ENCODE measurements around the gene SLC7A4.

Gene SLC7A4

DNA sequence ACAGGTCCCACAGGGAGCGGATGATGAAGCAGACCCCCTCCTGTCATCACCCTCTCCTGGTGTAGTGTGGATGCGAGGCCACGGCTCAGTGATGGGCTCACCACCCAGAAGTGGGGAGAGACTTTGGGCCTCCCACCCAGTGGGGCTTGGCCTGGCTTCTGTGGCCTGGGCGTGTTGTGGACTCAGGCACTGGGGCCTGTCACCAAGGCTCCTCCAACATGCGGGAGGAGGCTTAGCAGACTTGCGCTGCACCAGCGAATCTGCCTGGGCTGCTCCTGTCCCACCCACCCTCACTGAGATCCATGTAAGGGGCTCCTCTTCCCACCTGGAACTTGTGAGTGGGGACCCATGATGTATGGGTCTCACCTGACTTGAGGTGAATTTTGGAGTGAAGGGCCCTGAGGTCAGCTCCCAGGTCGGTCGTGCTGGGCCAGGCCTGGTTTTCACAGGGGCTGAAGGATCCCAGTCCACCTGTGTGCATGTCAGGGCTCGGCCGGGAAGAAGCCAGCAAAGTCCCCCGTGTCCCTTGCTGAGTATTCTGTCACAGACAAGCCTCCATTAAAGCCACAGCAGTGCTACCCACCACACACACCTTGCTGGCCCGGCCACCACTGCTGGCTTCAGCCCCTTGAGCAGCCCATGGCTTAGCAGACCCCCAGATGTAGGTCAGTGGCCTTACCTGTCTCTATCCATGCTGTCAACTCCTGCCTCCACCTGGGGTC is 34.7 kb downstream of the SLC7A4 start:
- DNase-seq, result no peak

GRCh38 chr22:20996598-20997535 is 35.5 kb downstream of the SLC7A4 start:
- no peak for DNase-seq

DNA sequence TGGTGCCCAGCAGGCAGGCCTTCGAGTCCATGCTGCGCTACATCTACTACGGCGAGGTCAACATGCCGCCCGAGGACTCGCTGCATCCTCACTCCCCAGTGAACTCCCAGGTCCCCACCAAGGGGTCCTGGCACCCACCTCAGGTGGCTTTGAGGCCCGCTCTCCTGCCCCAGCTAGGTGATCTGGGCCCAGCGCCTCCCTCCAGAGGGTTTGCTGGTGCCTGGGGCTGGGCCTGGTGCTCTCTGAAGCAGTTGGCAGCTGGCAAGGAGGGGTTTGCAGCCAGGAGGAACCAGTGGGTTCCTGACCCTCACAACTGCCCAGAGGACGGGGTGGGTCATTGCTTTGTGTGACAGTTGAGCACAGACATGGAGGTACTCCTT is 36.3 kb downstream of the SLC7A4 start:
- DNase-seq, result no peak

- no peak for DNase-seq
Measured at GRCh38 chr22:20995329-20996030, 36.9 kb downstream of the SLC7A4 start.

GRCh38 chr22:20994902-20995241 is 37.5 kb downstream of the SLC7A4 start:
- DNase-seq, result no peak

DNA sequence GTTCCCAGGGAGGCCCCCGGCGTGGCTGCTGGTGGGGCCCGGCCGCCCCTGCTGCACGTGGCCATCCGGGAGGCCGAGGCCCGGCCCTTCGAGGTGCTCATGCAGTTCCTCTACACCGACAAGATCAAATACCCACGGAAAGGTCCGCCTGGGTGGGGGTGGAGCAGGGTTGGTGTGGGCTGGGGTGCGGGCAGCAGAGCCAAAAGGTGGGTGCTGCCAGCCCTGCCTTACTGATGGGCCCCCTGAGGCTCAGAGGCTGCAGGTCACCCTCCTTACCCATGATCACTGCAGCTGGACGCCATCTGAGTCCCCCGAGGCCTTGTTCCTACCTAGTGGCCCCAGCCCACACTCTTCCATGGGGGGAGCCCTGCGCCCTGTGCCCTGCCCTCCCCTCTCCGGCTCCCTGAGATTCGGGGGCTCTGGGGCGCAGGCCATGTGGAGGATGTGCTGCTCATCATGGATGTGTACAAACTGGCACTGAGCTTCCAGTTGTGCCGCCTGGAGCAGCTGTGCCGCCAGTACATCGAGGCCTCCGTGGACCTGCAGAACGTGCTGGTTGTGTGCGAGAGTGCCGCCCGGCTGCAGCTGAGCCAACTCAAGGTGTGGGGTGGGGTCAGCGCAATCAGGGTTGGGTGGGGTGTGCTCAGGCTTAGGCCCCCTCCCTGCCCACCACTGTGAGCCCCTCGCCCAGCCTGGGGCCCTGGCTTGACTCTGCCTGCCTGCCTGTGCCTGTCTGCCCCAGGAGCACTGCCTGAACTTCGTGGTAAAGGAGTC is 38.0 kb downstream of the SLC7A4 start:
- DNase-seq, result no peak

DNA sequence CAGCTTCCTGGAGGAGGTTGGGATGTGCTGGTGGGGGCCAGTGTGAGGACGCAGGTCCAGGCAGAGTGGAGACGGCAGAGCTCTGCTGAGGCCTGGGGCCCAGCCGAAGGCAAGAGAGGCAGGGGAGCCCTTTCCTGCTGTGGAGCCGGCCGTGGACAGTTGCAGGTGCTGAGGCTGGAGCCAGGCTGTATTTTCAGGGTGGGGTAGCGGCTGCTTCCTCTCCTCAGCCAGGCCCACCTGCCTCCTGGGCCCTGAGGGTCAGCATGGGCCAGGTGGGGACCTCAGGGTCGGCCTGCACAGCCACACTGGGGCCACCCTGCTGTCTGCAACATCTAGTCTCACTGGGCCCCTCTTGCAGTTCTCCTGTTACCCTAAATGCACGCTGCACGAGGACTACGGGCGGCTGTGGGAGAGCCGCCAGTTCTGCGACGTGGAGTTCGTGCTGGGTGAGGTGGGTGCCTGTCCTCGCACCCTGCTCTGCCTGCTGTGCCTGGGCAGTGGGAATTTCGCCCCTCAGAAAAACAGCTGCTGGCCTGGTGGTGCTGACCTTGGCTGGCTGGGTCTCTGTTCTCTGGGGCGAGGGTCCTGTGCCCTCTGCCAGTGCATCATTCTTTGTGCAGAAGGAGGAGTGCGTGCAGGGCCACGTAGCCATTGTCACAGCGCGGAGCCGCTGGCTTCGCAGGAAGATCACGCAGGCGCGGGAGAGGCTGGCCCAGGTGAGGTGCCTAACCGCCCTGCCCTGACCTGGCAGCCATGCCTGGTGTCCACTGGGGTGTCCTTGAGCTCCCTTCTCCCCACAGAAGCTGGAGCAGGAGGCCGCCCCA is 38.8 kb downstream of the SLC7A4 start:
- no peak for DNase-seq

- no peak for DNase-seq
Measured at GRCh38 chr22:20992456-20993303, 39.7 kb downstream of the SLC7A4 start.

- no peak for DNase-seq
Measured at GRCh38 chr22:20992056-20992442, 40.3 kb downstream of the SLC7A4 start.

- no peak for DNase-seq
Measured at GRCh38 chr22:20991252-20992055, 40.9 kb downstream of the SLC7A4 start.

GRCh38 chr22:20990184-20991180 is 41.9 kb downstream of the SLC7A4 start:
- DNase-seq, result no peak

GRCh38 chr22:20989323-20990138 is 42.8 kb downstream of the SLC7A4 start:
- no peak for DNase-seq

GRCh38 chr22:20988573-20989322 is 43.6 kb downstream of the SLC7A4 start:
- DNase-seq, result no peak

GRCh38 chr22:20987375-20987774 is 45.0 kb downstream of the SLC7A4 start:
- no peak for DNase-seq

DNA sequence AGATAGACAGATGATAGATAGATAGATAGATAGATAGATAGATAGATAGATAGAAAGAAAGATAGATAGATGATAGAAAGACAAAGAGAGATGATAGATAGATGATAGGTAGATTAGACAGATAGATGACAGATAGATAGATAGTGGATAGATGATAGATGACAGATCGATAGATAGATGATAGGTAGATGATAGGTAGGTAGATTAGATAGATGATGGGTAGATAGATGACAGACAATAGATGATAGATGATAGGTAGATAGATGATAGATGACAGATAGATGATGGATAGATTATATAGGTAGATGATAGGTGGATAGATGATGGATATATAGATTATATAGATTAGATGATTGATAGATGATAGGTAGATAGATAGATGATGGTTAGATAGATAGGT is 46.0 kb downstream of the SLC7A4 start:
- DNase-seq, result no peak

- DNase-seq, result no peak
Measured at GRCh38 chr22:20985720-20986119, 46.6 kb downstream of the SLC7A4 start.
